ENCODE measurements around the gene SMPD2.

Gene SMPD2

DNA sequence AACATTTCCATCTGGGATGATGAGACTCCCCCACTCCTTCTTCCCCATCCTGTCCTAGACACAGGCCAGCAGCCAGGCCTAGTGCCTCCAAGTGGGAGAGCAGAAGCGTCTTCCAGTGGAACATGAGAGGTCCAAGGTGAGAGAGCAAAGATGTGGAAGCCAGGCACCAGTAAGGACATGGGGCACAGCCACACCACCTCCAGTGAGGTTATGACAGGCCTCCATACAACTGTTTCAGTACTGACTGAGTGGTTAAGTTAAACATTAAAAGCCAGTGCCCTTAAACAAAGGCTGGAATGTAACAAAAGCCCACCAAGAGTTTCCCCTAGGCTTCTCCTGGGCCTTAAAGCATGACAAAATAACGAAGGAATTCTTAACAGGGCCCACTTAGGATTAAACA, 37.2 kb downstream of the SMPD2 start:
- Histone ChIP-seq H3K36me3 (ENCODE audit: control insufficient read depth, insufficient read depth, low read length) (peaks cover 68% of the 10 kb centered on the region), H3K27me3 (ENCODE audit: control insufficient read depth, insufficient read depth, low read length) (no peaks in the 10 kb centered on the region), H3K4me1 (ENCODE audit: control insufficient read depth, insufficient read depth, low read length) (peaks cover 29% of the 10 kb centered on the region), H3K9ac (ENCODE audit: low read length) (no peak overlapping the region), H3K27ac (ENCODE audit: low read depth, low read length) (no peak overlapping the region), H3K9me3 (ENCODE audit: control insufficient read depth, insufficient read depth, low read depth, low read length) (no peaks in the 10 kb centered on the region), H3K4me3 (ENCODE audit: low read depth, low read length) (peak overlapping the region; percentile 1; the same call in 1 of the 2 replicates)

DNA sequence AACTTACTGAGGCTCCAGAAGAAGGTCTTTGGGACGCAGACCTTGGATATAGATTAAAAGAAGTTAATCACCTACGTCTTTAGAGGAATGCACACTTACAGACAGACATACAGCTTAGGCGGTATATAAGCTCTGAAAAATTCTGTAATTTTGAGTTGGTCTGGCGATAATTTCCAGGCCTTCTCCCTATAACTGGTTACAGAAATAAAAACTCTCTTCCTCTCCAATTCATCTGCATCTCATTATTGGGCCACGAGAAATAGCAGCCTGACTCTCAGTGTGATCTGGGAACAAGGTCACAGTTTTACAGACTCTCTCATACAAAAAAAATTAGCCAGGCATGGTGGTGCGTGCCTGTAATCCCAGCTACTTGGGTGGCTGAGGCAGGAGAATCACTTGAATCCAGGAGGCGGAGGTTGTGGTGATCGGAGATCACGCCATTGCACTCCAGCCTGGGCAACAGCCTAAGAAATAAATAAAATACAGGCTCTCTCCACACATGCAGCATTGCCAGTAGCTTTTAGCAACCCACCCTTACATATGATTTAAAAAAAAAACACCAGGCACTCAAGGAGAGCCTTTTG, 37.8 kb downstream of the SMPD2 start:
- Histone ChIP-seq H3K9me3 (ENCODE audit: control insufficient read depth, insufficient read depth, low read depth, low read length) (no peaks in the 10 kb centered on the region), H3K4me1 (ENCODE audit: control insufficient read depth, insufficient read depth, low read length) (peaks cover 29% of the 10 kb centered on the region), H3K36me3 (ENCODE audit: control insufficient read depth, insufficient read depth, low read length) (peaks cover 62% of the 10 kb centered on the region), H3K4me3 (ENCODE audit: low read depth, low read length) (peak overlapping the region; percentile 1; the same call in 1 of the 2 replicates), H3K27ac (ENCODE audit: low read depth, low read length) (no peak overlapping the region), H3K27me3 (ENCODE audit: control insufficient read depth, insufficient read depth, low read length) (no peaks in the 10 kb centered on the region), H3K9ac (ENCODE audit: low read length) (no peak overlapping the region)

DNA sequence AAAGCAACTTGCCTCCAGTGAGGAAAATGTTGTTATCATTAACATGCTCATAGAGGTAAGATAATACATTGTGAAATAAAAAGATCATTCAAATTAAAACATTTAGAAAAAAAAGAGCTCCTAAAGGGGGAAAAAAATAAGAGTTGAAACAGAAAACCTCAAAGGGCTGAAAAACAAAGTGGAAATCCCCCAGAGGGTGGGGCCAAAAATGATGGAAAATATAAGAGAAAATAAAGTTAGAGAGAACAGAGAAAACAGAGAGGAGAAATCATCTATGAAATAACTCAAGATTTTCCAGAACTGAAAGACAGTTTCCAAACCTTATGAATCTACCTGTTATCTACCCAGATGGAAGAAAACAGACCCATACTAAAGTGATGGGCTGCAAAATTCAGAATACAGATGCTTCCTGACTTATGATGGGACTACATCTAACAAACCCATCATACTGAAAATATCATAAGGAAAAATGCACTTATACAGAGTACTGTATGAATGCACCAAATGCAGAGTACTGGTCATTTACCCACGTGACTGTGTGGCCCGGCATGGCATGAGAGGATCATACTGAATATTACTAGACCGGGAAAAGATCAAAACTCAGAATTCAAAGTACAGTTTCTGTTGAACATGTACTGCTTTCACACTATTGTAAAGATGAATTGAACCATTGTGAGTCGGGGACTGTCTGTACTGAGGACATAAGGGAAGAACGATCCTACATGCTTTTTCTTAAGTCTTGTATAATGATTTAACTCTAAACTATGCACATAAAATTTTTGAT, 38.5 kb downstream of the SMPD2 start:
- H3K4me3 ChIP-seq (ENCODE audit: low read depth, low read length) = peak overlapping the region; percentile 20
- peaks cover 1% of the 10 kb centered on the region; the same call in 1 of the 2 replicates for H3K27me3 ChIP-seq (ENCODE audit: control insufficient read depth, insufficient read depth, low read length)
- H3K27ac ChIP-seq (ENCODE audit: low read depth, low read length) = no peak overlapping the region
- H3K9me3 ChIP-seq (ENCODE audit: control insufficient read depth, insufficient read depth, low read depth, low read length) = no peaks in the 10 kb centered on the region
- peaks cover 55% of the 10 kb centered on the region for H3K36me3 ChIP-seq (ENCODE audit: control insufficient read depth, insufficient read depth, low read length)
- H3K9ac ChIP-seq (ENCODE audit: low read length) = no peak overlapping the region
- peaks cover 29% of the 10 kb centered on the region for H3K4me1 ChIP-seq (ENCODE audit: control insufficient read depth, insufficient read depth, low read length)

DNA sequence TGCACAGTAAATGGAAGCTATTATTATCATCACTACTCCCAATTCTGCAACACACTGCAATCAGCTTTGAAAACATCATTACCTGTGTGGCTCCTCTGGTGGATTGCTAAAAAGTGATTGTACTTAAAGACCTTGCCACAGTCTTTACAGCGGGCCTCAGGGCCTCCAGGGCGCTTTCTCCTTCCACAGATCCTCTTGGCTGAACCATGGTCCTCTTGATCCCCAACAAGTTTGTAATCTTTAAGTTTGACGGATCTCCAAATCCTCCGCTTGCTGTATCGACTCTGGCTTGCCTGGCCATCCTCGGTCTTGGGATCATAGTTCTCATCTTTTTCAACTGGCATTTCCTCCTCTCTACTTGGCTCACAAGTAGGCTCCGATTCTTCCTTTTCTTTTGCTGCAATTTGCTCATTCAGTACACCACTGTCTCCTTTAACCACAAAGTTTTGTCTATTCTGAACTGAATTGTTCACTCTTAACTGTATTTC, 40.5 kb downstream of the SMPD2 start:
- Histone ChIP-seq H3K27ac (ENCODE audit: low read depth, low read length) (no peak overlapping the region), H3K4me3 (ENCODE audit: low read depth, low read length) (peak overlapping the region; percentile 38), H3K27me3 (ENCODE audit: control insufficient read depth, insufficient read depth, low read length) (peaks cover 9% of the 10 kb centered on the region; the same call in 1 of the 2 replicates), H3K4me1 (ENCODE audit: control insufficient read depth, insufficient read depth, low read length) (peaks cover 29% of the 10 kb centered on the region), H3K9ac (ENCODE audit: low read length) (no peak overlapping the region), H3K9me3 (ENCODE audit: control insufficient read depth, insufficient read depth, low read depth, low read length) (no peaks in the 10 kb centered on the region), H3K36me3 (ENCODE audit: control insufficient read depth, insufficient read depth, low read length) (peaks cover 38% of the 10 kb centered on the region)

- peak within 1 kb of the TSS; percentile 99 for H3K4me3 ChIP-seq (ENCODE audit: low read depth, low read length)
- no peaks in the 10 kb centered on the region for H3K9me3 ChIP-seq (ENCODE audit: control insufficient read depth, insufficient read depth, low read depth, low read length)
- peak within 1 kb of the TSS; percentile 73; the same call in 1 of the 2 replicates for H3K27ac ChIP-seq (ENCODE audit: low read depth, low read length)
- peaks cover 23% of the 10 kb centered on the region for H3K36me3 ChIP-seq (ENCODE audit: control insufficient read depth, insufficient read depth, low read length)
- peaks cover 9% of the 10 kb centered on the region; the same call in 1 of the 2 replicates for H3K27me3 ChIP-seq (ENCODE audit: control insufficient read depth, insufficient read depth, low read length)
- peaks cover 23% of the 10 kb centered on the region for H3K4me1 ChIP-seq (ENCODE audit: control insufficient read depth, insufficient read depth, low read length)
- peak within 1 kb of the TSS; percentile 75 for H3K9ac ChIP-seq (ENCODE audit: low read length)
These were observed 42.6 kb downstream of the SMPD2 start, which contains the start of gene ZBTB24 for GRCh38 chr6:109482905-109483734. Gene ZBTB24 (minus strand): TSS chr6:109483219. CDS start chr6:109482026, 1,193 bp downstream.

DNA sequence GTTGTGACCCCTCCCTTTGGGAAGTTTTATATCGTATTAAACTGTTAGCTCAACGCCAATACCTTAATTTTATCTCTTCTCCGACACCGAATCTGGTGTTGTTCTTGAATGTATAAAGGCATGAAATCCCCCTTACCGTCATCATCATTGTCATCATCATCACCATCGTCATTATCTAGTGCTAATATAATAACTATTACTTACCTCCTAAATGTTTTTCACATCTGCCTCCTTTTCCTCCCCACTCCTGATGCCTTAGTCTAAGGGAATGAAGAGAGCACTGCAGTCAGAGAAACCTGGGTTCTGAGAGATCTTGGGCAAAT, 43.2 kb downstream of the SMPD2 start:
- Histone ChIP-seq H3K9me3 (ENCODE audit: control insufficient read depth, insufficient read depth, low read depth, low read length) (no peaks in the 10 kb centered on the region), H3K4me3 (ENCODE audit: low read depth, low read length) (peak overlapping the region; percentile 75), H3K36me3 (ENCODE audit: control insufficient read depth, insufficient read depth, low read length) (peaks cover 23% of the 10 kb centered on the region), H3K4me1 (ENCODE audit: control insufficient read depth, insufficient read depth, low read length) (peaks cover 23% of the 10 kb centered on the region), H3K9ac (ENCODE audit: low read length) (no peak overlapping the region), H3K27ac (ENCODE audit: low read depth, low read length) (no peak overlapping the region), H3K27me3 (ENCODE audit: control insufficient read depth, insufficient read depth, low read length) (peaks cover 9% of the 10 kb centered on the region; the same call in 1 of the 2 replicates)

DNA sequence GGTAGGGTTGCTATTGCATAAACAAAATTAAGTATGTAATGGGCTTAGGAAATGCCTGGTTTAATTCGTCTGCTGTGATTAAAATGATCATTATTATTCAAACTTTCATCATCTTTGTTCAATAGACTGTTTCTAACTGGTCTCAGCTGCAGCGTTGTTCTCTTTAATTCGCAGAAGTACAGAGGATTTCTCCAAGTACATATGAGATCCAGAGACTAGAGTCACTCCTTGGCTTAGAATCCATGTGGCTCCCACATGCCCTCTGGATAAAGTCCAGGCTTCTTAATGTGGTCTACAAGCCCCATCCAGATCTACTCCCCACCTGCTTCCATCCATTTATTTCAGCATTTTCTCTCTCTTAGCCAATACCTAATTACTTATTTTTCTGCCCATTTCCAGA, 43.6 kb downstream of the SMPD2 start:
- no peaks in the 10 kb centered on the region for H3K9me3 ChIP-seq (ENCODE audit: control insufficient read depth, insufficient read depth, low read depth, low read length)
- H3K9ac ChIP-seq (ENCODE audit: low read length) = no peak overlapping the region
- H3K4me1 ChIP-seq (ENCODE audit: control insufficient read depth, insufficient read depth, low read length) = peaks cover 21% of the 10 kb centered on the region
- peak overlapping the region; percentile 75 for H3K4me3 ChIP-seq (ENCODE audit: low read depth, low read length)
- peaks cover 9% of the 10 kb centered on the region; the same call in 1 of the 2 replicates for H3K27me3 ChIP-seq (ENCODE audit: control insufficient read depth, insufficient read depth, low read length)
- H3K27ac ChIP-seq (ENCODE audit: low read depth, low read length) = no peak overlapping the region
- peaks cover 23% of the 10 kb centered on the region for H3K36me3 ChIP-seq (ENCODE audit: control insufficient read depth, insufficient read depth, low read length)

- peaks cover 19% of the 10 kb centered on the region for H3K4me1 ChIP-seq (ENCODE audit: control insufficient read depth, insufficient read depth, low read length)
- no peak overlapping the region for H3K4me3 ChIP-seq (ENCODE audit: low read depth, low read length)
- peaks cover 17% of the 10 kb centered on the region for H3K36me3 ChIP-seq (ENCODE audit: control insufficient read depth, insufficient read depth, low read length)
- H3K27me3 ChIP-seq (ENCODE audit: control insufficient read depth, insufficient read depth, low read length) = peaks cover 9% of the 10 kb centered on the region; the same call in 1 of the 2 replicates
- H3K9ac ChIP-seq (ENCODE audit: low read length) = no peak overlapping the region
- H3K9me3 ChIP-seq (ENCODE audit: control insufficient read depth, insufficient read depth, low read depth, low read length) = no peaks in the 10 kb centered on the region
- no peak overlapping the region for H3K27ac ChIP-seq (ENCODE audit: low read depth, low read length)
These were observed 44.9 kb downstream of the SMPD2 start for GRCh38 chr6:109485266-109485935.

DNA sequence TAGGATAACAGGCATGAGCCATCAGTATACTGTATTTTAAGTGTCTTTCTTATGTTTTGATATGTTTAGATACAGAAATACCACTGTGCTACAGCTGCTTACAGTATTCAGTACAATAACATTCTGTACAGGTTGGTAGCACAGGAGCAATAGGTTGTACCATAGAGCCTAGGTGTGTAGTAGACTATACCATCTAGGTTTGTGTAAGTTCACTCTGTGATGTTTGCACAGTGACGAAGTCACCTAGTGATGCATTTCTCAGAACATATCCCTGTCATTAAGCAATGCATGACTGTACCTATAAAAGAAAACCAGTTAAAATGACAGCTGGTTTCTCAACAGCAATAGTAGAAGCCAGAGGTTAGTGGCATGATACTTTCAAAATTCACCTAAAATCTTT, 45.5 kb downstream of the SMPD2 start:
- peaks cover 10% of the 10 kb centered on the region for H3K36me3 ChIP-seq (ENCODE audit: control insufficient read depth, insufficient read depth, low read length)
- no peak overlapping the region for H3K27ac ChIP-seq (ENCODE audit: low read depth, low read length)
- H3K9ac ChIP-seq (ENCODE audit: low read length) = no peak overlapping the region
- H3K27me3 ChIP-seq (ENCODE audit: control insufficient read depth, insufficient read depth, low read length) = peaks cover 9% of the 10 kb centered on the region; the same call in 1 of the 2 replicates
- H3K4me1 ChIP-seq (ENCODE audit: control insufficient read depth, insufficient read depth, low read length) = peaks cover 19% of the 10 kb centered on the region
- no peak overlapping the region for H3K4me3 ChIP-seq (ENCODE audit: low read depth, low read length)
- no peaks in the 10 kb centered on the region for H3K9me3 ChIP-seq (ENCODE audit: control insufficient read depth, insufficient read depth, low read depth, low read length)

DNA sequence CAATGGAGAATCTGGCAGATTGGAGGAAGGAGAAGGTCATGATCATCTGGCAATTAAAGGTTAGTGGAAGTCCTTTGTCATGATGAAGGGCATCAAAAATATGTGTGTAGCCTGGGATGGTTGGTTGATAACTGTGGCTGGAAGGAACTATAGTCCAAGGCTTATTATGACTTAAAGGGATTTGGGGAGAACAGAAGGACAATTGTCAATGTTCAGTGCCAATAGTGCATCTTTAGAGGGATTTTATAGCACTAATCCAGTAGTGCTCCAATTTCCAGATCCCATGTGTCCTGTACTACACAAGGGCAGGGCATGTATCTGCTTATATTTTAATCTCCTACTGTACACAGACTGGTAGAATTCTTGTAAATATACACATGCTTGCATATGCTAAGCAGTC, 47.5 kb downstream of the SMPD2 start:
- Histone ChIP-seq H3K27ac (ENCODE audit: low read depth, low read length) (no peak overlapping the region), H3K36me3 (ENCODE audit: control insufficient read depth, insufficient read depth, low read length) (no peaks in the 10 kb centered on the region), H3K9ac (ENCODE audit: low read length) (no peak overlapping the region), H3K9me3 (ENCODE audit: control insufficient read depth, insufficient read depth, low read depth, low read length) (no peaks in the 10 kb centered on the region), H3K4me1 (ENCODE audit: control insufficient read depth, insufficient read depth, low read length) (peaks cover 19% of the 10 kb centered on the region), H3K4me3 (ENCODE audit: low read depth, low read length) (no peak overlapping the region), H3K27me3 (ENCODE audit: control insufficient read depth, insufficient read depth, low read length) (peaks cover 9% of the 10 kb centered on the region; the same call in 1 of the 2 replicates)

Measured in HUES6 (cell line).